Raji (cell line): ENCODE measurements around the gene TENM4.

ENCODE experiments used
- POLR2A ChIP-seq: IDR thresholded peaks from 2 replicates; pipeline ENCODE4 v1.6.1; 2011; ENCODE audit warnings: low read depth, low read length, control low read depth; ENCODE audit not compliant: insufficient read depth

The TENM4 gene

DNA sequence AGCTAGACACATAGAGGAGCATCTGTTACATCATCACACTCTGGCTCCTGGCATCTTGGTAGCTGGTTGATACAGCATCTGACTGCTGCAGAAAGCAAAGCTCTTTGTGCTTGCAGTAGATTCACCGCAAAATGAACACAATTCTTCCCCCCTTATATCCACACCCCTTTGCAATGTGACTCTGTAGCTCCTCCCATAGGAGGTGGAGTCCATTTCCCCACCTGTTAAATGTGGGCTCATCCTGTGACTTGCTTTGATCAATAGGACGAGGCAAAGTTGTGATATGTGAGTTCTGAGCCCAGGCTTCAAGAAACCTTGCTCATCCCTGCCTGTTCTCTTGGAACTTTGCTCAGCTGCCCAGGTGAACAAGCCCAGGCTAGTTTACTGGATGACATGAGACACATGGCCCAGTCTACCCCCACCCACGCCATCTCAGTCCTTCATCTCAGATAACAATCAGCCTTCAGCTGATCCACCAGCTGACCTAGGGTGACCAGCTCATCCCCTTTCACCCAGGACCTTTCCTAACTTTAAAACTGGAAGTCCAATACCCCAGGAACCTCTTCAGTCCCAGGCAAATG lies 272.2 kb downstream of the TENM4 start:
- TF ChIP-seq POLR2A: no peak

- no peak for TF ChIP-seq POLR2A
These were observed 273.2 kb downstream of the TENM4 start for GRCh38 chr11:79167510-79168188.

GRCh38 chr11:79165908-79166307 lies 274.9 kb downstream of the TENM4 start:
- no peak for TF ChIP-seq POLR2A

DNA sequence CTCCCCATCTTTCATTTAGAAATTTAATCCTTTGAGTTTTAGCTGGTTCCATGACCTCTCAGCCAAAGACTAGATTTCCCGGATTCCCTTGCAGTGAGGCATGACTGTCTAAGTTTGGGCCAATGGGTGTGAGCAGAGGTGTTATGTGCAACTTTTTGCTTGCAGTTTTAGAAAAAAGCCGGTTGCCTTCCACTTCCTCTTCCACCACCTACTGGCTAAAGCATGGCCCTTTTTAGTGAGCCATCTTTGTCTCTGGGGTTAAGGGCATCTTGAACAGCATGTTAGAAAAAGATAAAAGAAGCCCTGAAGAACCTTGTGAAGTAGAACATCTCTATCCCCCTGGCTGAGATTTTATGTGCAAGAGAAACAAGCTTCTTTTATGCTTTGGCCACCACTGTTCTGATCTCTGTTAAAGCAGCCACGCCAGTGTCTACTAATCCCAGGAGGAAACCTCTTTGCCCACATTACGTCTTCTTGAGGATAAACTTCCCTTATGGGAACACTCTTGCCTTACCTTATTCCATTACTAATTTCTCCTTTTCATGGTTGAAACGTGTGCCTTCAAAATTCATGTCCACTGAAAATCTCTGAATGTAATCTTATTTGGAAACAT lies 279.9 kb downstream of the TENM4 start:
- no peak for TF ChIP-seq POLR2A

DNA sequence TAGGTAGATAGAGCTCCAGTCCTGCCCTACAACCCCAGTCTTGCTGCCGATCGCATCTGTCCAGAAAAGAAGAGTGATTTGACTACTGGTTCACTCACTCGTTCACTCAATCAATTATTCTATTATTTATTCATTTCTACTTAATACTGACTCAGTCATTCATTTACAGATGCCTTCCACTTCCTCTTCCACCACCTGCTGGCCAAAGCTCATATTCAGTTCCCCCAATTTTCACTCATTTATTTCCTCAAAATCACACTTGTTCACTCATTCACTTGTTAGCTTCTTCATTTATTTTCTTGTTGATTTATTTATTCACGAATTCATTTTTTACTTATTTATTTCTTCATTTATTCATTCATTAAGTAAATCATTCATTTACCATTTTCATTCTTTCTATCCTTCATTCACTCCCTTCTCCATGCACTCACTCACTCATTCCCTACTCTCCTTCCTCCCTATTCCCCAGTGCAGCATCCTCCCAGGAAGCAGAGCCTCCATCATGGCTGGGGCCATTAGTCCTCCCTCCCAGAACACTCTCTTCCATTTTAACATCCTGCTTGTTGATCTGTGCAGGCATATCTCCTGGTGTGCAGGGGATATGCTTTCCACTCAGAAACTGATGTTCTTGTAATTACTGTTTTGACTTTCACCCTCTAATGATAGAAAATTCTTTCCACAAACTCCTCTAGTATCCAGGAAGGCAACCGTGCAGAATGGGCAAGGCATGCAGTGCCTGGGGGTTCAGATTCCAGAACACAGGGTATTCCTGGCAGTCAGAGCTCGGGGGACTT lies 281.0 kb downstream of the TENM4 start:
- TF ChIP-seq POLR2A: no peak

DNA sequence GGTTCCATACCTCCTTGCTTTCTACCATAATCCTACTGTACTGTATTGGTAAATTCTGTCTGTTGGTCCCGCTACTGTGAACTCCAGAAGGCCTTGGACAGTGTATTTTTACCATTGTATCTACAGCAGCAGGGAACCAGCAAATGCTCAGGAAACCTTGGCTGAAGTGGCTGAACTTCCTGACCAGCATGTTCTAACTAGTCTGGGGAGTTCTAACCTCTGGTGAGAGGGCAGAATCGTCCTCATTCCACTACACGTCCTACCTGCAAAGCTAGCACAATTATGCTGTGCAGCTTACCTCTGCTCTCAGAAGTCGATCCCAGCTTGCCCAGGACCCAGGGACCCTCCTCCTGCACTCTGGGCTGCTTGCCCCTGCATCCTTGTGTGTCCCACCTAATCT lies 283.1 kb downstream of the TENM4 start:
- TF ChIP-seq POLR2A: no peak

DNA sequence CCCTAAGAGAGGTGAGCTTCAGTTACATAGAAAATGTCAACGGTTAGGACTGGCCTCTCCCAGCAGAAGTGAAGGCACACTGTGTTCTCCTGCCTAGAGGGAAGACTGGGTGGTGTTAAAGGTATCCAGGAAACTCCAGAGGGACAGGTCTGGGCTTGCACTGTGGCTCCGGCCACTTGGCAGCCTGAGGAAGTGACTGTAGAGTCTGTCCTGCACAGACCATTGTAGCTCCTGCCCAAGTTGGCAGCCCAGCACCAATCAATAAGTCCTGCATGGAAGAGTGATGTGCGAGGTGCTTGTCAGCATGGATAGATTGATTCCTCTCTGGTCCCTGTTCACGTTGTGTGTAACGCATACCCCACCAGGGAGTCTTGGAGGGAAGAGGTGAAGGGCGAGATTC lies 284.8 kb downstream of the TENM4 start:
- TF ChIP-seq POLR2A: no peak

DNA sequence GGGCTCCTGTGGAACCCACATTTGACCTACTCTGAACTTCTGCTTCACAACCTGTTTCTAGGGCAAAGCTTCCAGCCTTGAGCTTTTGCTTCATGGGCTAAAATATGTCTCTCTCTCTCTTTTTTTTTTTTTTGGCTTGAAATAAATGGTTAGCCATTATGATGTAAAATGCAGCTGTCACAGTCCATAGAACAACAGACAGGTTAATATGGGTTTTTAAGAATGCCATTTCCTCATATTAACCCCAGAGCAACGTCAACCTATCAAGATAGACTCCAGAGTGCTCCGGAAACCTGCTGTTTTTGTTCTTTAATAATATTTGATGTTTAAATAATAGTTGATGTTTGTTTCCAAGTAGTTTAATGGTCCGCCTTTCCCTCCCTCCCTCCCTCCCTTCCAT lies 285.6 kb downstream of the TENM4 start:
- TF ChIP-seq POLR2A: no peak

DNA sequence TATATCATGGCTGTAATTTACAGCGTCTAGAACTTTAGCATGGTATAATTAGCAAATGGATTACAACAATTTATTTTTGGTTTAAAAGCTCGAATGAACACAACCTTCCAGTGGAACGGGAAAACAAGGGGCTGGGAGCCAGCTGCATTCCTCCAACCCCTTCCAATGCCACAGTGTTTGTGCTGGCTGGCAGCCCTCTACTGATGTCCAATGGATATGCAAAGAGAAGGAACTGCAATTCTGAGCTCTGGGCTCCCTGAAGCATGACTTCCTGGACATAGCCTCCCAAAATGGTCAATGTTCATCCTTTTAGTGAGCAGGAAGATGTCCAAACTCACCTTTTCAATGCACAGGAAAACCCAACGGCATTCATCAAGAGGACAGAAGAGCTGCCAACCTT lies 288.3 kb downstream of the TENM4 start:
- TF ChIP-seq POLR2A: no peak

- TF ChIP-seq POLR2A: no peak
These were observed 289.4 kb downstream of the TENM4 start for GRCh38 chr11:79151396-79151795.

GRCh38 chr11:79150966-79151365 lies 289.9 kb downstream of the TENM4 start:
- no peak for TF ChIP-seq POLR2A

GRCh38 chr11:79150320-79150719 lies 290.5 kb downstream of the TENM4 start:
- no peak for TF ChIP-seq POLR2A

DNA sequence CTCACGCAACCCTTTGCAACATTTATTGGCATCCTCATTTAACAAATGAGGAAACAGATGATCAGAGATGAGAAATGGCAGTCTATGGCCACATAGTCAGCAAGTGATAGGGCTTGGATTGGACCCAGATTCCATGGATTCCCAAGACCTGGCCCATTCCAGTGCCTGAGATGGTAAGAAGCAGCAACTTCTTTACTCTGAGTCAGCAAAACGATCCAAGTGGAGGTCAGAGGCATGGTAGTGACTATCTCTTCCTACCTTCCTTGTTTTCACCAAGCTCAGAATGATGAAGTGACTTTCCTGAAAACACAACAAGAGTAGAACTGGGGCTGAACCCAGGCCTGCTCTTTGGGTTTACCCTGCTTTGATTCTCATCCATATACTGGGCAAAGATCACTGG lies 293.1 kb downstream of the TENM4 start:
- no peak for TF ChIP-seq POLR2A

DNA sequence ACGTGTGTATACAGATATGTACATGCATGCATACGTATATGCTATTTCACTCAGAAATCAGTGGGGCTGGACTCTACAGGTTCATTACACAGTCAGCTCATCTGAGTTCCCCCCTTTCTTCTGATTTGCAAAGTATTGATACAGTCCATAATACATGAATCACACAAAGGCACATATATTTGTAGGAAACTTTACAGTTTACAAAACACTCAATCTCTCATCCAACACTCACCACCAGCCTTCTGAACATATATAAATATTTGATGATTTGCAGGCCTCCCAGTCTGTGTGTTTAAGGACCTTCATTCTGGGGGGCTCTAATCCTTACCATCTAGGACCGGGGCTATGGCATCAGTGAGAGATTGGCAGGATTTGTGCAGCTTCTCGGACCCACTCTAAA lies 293.8 kb downstream of the TENM4 start:
- TF ChIP-seq POLR2A: no peak

- TF ChIP-seq POLR2A: no peak
These were observed 300.9 kb downstream of the TENM4 start for GRCh38 chr11:79139900-79140299.

DNA sequence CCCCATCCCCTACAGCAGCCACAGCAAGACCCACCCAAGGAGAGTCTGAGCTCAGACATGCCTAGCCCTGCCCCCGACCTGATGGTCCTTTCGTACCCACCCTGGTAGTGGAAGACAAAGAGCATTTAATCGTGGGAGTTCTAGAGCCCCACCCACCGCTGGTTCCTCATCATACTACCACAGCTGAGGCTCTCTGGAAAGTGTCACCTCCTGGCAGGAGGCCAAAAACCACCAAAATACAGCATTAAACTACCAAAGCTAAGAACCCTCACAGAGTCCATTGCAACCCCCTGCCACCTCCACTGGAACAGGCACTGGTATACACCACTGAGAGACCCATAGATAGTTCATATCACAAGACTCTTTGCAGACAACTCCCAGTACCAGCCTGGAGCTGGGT lies 311.1 kb downstream of the TENM4 start:
- TF ChIP-seq POLR2A: no peak
